Fibroblast of lung (primary cell): ENCODE measurements around the gene SYT4. TPM values are rescaled to one million over a fixed set of nuclear protein-coding genes. Genes with fewer than 3 reads are reported as not detected.
"Not testable (repeated sequence)": the region's sequence is repeated elsewhere in the genome, so short reads cannot be mapped to it uniquely, and the experiment has no call there.

Experiments used
- DNase-seq, 2 donors: peaks; one replicate each; pipeline versions ENCODE4 v3.0.0 to v3.0.0-alpha.2; 2010; ENCODE audit warnings: low read depth in 2 of 2
- H2AFZ ChIP-seq: 2 replicates; pipeline ENCODE4 v1.5.1; 2012; ENCODE audit warnings: low read length, control low read depth, inconsistent platforms
- H3K27ac ChIP-seq: 2 replicates; pipeline ENCODE4 v1.5.1; 2011; ENCODE audit warnings: low read length, control low read depth; ENCODE audit not compliant: insufficient read depth
- H3K27me3 ChIP-seq: 2 replicates; pipeline ENCODE4 v1.5.1; 2011; ENCODE audit warnings: mild to moderate bottlenecking, low read length; ENCODE audit not compliant: control insufficient read depth, insufficient read depth
- H3K36me3 ChIP-seq: 2 replicates; pipeline ENCODE4 v1.5.1; 2011; ENCODE audit warnings: low read length; ENCODE audit not compliant: control insufficient read depth, insufficient read depth
- H3K4me1 ChIP-seq: 2 replicates; pipeline ENCODE4 v1.5.1; 2011; ENCODE audit warnings: low read length; ENCODE audit not compliant: control insufficient read depth, insufficient read depth; ENCODE audit errors: extremely low read depth
- H3K4me2 ChIP-seq: 2 replicates; pipeline ENCODE4 v1.5.1; 2011; ENCODE audit warnings: low read length, control low read depth; ENCODE audit not compliant: insufficient read depth; ENCODE audit errors: extremely low read depth
- H3K4me3 ChIP-seq, 4 experiments: fragments of 200-600 bp in 1 of 4; sonication (generic) in 1 of 4; replicated peaks in 1 of 4; 2 replicates each; pipeline ENCODE4 v1.5.1; 2011 to 2016; ENCODE audit warnings: low read length in 4 of 4, low read depth in 3 of 4, mild to moderate bottlenecking in 3 of 4, control low read depth in 2 of 4, inconsistent platforms in 1 of 4, mixed read lengths in 1 of 4; ENCODE audit not compliant: insufficient read depth in 1 of 4; ENCODE audit errors: control extremely low read depth in 1 of 4
- H3K79me2 ChIP-seq: 2 replicates; pipeline ENCODE4 v1.5.1; 2012; ENCODE audit warnings: mild to moderate bottlenecking, low read length, inconsistent platforms; ENCODE audit not compliant: control insufficient read depth, insufficient read depth
- H3K9ac ChIP-seq: 2 replicates; pipeline ENCODE4 v1.5.1; 2011; ENCODE audit warnings: mild to moderate bottlenecking, low read length, control low read depth; ENCODE audit not compliant: insufficient read depth
- H3K9me3 ChIP-seq: 2 replicates; pipeline ENCODE4 v1.5.1; 2012; ENCODE audit warnings: low read depth, low read length; ENCODE audit not compliant: control insufficient read depth, insufficient read depth
- H4K20me1 ChIP-seq: 2 replicates; pipeline ENCODE4 v1.5.1; 2011; ENCODE audit warnings: low read length; ENCODE audit not compliant: control insufficient read depth, insufficient read depth; ENCODE audit errors: extremely low read depth
- EZH2 ChIP-seq: IDR thresholded peaks from 2 replicates; pipeline ENCODE4 v1.5.1; 2012; ENCODE audit warnings: low read length, control low read depth, mild to moderate bottlenecking; ENCODE audit errors: missing control alignments
- polyA plus RNA-seq, 2 donors: library from polyadenylated mRNA; depleted of rRNA in 1 of 2; stranded (reverse) in 1 of 2; unstranded in 1 of 2; fragments of >200 nt; gene quantifications; 2 replicates each; pipeline ENCODE4 v1.2.1, GENCODE V29; 2011 to 2012; ENCODE audit warnings: missing spikeins in 1 of 2
- total RNA-seq: library from RNA; depleted of rRNA; stranded (reverse); fragments of >200 nt; gene quantifications from 2 replicates; pipeline ENCODE4 v1.2.1, GENCODE V29; 2014
- TF ChIP-seq, protein P1 (sequence below), 2 donors: IDR thresholded peaks in 1 of 2; conservative IDR thresholded peaks in 1 of 2; 1 replicate in 1 of 2; 2 replicates in 1 of 2; pipeline ENCODE4 v1.5.1; 2011 to 2012; ENCODE audit warnings: low read length in 2 of 2, control low read depth in 1 of 2, inconsistent platforms in 1 of 2, low read depth in 1 of 2, mild to moderate bottlenecking in 1 of 2

The SYT4 gene
- total and polyA plus RNA-seq, 2 donors (not counting 1 experiment from before 2014, with no cell fraction given), result not detected

DNA sequence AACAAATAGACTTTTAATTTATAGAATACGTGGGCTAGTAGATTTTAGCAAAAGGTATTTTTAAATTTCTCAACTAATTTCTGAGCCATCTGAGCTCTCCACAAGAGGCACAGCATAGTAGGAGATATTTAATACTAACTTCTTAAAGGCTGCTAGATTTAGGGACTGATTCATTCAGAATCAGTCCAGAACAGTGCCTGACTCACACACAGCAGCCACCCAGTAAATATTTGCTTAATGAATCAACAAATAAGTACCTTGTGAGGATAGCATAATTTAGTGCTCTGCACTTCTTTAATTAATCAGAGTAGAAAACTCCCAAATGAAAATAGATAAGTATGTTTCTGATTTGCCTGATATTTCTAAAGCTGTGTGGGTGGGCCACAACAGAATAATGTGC, 35.6 kb upstream of the SYT4 start:
- H3K27me3 ChIP-seq, result no peaks in the 10 kb centered on the region
- no peak overlapping the region for H3K27ac ChIP-seq
- TF ChIP-seq, protein P1, sequence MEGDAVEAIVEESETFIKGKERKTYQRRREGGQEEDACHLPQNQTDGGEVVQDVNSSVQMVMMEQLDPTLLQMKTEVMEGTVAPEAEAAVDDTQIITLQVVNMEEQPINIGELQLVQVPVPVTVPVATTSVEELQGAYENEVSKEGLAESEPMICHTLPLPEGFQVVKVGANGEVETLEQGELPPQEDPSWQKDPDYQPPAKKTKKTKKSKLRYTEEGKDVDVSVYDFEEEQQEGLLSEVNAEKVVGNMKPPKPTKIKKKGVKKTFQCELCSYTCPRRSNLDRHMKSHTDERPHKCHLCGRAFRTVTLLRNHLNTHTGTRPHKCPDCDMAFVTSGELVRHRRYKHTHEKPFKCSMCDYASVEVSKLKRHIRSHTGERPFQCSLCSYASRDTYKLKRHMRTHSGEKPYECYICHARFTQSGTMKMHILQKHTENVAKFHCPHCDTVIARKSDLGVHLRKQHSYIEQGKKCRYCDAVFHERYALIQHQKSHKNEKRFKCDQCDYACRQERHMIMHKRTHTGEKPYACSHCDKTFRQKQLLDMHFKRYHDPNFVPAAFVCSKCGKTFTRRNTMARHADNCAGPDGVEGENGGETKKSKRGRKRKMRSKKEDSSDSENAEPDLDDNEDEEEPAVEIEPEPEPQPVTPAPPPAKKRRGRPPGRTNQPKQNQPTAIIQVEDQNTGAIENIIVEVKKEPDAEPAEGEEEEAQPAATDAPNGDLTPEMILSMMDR (conservative IDR thresholded peaks at IDR 0.05 in 1 of 2, IDR thresholded peaks at IDR 0.05 in 1 of 2; ENCODE audit: low read depth in 1 of 2, low read length in 2 of 2), result no peak
- no peak for TF ChIP-seq EZH2
- no peaks in the 10 kb centered on the region for H3K79me2 ChIP-seq
- no peaks in the 10 kb centered on the region for H3K9me3 ChIP-seq
- no peak overlapping the region for H3K4me2 ChIP-seq
- H3K9ac ChIP-seq, result no peak overlapping the region
- H3K36me3 ChIP-seq, result no peaks in the 10 kb centered on the region
- peak in 1 of 2 donors; percentile 47 for DNase-seq
- no peak overlapping the region for H2AFZ ChIP-seq
- no peaks in the 10 kb centered on the region for H3K4me1 ChIP-seq
- H4K20me1 ChIP-seq, result no peaks in the 10 kb centered on the region
- H3K4me3 ChIP-seq, result no peak overlapping the region

DNA sequence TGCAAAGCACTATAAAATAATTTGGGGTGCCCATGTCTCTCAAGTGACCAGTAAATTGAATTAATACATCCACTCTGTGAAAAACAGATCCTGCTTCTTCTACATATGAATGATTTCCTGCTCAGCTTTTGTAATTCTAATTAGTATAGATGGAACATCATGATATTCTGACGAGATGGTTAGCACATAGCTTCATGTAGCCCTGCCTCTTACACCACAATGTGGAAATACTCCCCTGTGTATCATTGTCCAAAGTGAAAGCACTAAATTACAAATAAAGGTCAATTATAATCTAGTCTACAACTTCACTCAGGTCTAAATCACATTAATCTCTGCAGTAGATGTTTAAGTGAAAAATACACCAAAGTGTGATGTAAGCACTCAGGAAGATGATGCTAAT, 32.9 kb upstream of the SYT4 start:
- Histone ChIP-seq H3K4me2 (no peak overlapping the region), H3K27ac (no peak overlapping the region), H3K9me3 (no peaks in the 10 kb centered on the region), H3K27me3 (no peaks in the 10 kb centered on the region), H3K4me1 (no peaks in the 10 kb centered on the region), H3K4me3 (no peak overlapping the region), H2AFZ (no peak overlapping the region), H3K36me3 (no peaks in the 10 kb centered on the region), H4K20me1 (no peaks in the 10 kb centered on the region), H3K9ac (no peak overlapping the region), H3K79me2 (no peaks in the 10 kb centered on the region)
- TF ChIP-seq EZH2, result no peak
- TF ChIP-seq, protein P1 (conservative IDR thresholded peaks at IDR 0.05 in 1 of 2, IDR thresholded peaks at IDR 0.05 in 1 of 2; ENCODE audit: low read depth in 1 of 2, low read length in 2 of 2), result no peak
- DNase-seq, result no peak

DNA sequence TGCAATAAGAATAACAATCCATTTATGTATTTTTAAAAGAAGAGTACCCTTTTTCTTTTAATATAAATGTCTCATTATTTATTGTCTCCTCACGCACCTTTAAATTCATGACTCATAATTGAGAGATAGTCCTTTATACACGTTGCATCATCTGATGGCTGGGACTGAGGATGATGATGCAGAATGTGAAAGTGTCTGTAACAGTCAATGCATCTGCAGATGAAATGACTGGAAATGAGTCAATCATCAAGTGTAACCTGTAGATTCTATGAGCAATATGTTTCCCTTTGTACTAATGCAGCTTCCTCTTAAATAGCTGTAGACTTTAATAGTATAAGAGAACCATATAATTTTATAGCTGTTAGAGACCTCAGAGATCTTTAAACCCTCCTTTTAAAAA, 26.1 kb upstream of the SYT4 start:
- no peak for DNase-seq
- H3K27ac ChIP-seq, result no peak overlapping the region
- H3K4me2 ChIP-seq, result no peak overlapping the region
- no peak overlapping the region for H3K9ac ChIP-seq
- H4K20me1 ChIP-seq, result no peaks in the 10 kb centered on the region
- H2AFZ ChIP-seq, result no peak overlapping the region
- no peaks in the 10 kb centered on the region for H3K36me3 ChIP-seq
- H3K4me1 ChIP-seq, result no peaks in the 10 kb centered on the region
- TF ChIP-seq, protein P1 (conservative IDR thresholded peaks at IDR 0.05 in 1 of 2, IDR thresholded peaks at IDR 0.05 in 1 of 2; ENCODE audit: low read depth in 1 of 2, low read length in 2 of 2), result no peak
- TF ChIP-seq EZH2, result no peak
- no peaks in the 10 kb centered on the region for H3K79me2 ChIP-seq
- no peaks in the 10 kb centered on the region for H3K9me3 ChIP-seq
- no peaks in the 10 kb centered on the region for H3K27me3 ChIP-seq
- no peak overlapping the region for H3K4me3 ChIP-seq

DNA sequence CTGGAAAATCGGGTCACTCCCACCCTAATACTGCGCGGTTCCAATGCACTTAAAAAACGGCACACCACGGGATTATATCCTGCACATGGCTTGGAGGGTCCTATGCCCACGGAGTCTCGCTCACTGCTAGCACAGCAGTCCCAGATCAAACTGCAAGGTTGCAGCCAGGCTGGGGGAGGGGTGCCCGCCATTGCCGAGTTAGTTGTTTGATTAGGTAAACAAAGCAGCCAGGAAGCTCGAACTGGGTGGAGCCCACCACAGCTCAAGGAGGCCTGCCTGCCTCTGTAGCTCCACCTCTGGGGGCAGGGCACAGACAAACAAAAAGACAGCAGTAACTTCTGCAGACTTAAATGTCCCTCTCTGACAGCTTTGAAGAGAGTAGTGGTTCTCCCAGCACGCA, 8.9 kb upstream of the SYT4 start:
- not testable (repeated sequence) for H3K27me3 ChIP-seq, H3K27ac ChIP-seq, H3K36me3 ChIP-seq, H3K4me2 ChIP-seq, H4K20me1 ChIP-seq, H3K4me1 ChIP-seq, DNase-seq, H3K79me2 ChIP-seq, H3K9me3 ChIP-seq, H3K4me3 ChIP-seq, H3K9ac ChIP-seq, H2AFZ ChIP-seq
